Activated T-cell treated with anti-CD3 and anti-CD28 coated beads, Interleukin-2, amount 50 U/mL, for 72 hours (primary cell): Measurements from ENCODE around the gene SFRP5. TPM values are rescaled to one million over a fixed set of nuclear protein-coding genes. Genes with fewer than 3 reads are reported as not detected.

Source experiments
- ATAC-seq, 2 donors: fragments of 150-1000 bp; cut with Tn5 transposase; replicated peaks in 1 of 2; 2 replicates each; pipeline ENCODE4 v1.10.0; 2021; ENCODE audit warnings: moderate library complexity in 2 of 2, mild to moderate bottlenecking in 1 of 2
- DNase-seq, 2 donors: peaks; one replicate each; pipeline ENCODE4 v3.0.0; 2021 to 2022; ENCODE audit warnings: mixed read lengths in 1 of 2
- H3K27ac Mint-ChIP-seq: one replicate; pipeline ENCODE4 v1.8.0; 2022; ENCODE audit warnings: mild to moderate bottlenecking, moderate library complexity, mixed read lengths
- H3K27me3 Mint-ChIP-seq: one replicate; pipeline ENCODE4 v1.8.0; 2022; ENCODE audit warnings: low read depth, mixed read lengths
- H3K36me3 Mint-ChIP-seq, 2 donors: one replicate each; pipeline ENCODE4 v1.8.0; 2022; ENCODE audit warnings: mixed read lengths in 2 of 2, mild to moderate bottlenecking in 1 of 2; ENCODE audit not compliant: insufficient read depth in 2 of 2
- H3K4me1 Mint-ChIP-seq: one replicate; pipeline ENCODE4 v1.8.0; 2022; ENCODE audit warnings: low read depth, mixed read lengths
- H3K4me3 Mint-ChIP-seq, 2 donors: one replicate each; pipeline ENCODE4 v1.8.0; 2022; ENCODE audit warnings: mild to moderate bottlenecking in 2 of 2, mixed read lengths in 2 of 2, moderate library complexity in 2 of 2
- H3K9me3 Mint-ChIP-seq, 2 donors: one replicate each; pipeline ENCODE4 v1.8.0; 2022; ENCODE audit warnings: mixed read lengths in 2 of 2
- total RNA-seq, 2 donors: library from RNA; stranded (reverse); gene quantifications; one replicate each; pipeline ENCODE4 v1.2.3, GENCODE V29; 2022

The SFRP5 gene
- total RNA-seq, 2 donors from 2014 or later = not detected

DNA sequence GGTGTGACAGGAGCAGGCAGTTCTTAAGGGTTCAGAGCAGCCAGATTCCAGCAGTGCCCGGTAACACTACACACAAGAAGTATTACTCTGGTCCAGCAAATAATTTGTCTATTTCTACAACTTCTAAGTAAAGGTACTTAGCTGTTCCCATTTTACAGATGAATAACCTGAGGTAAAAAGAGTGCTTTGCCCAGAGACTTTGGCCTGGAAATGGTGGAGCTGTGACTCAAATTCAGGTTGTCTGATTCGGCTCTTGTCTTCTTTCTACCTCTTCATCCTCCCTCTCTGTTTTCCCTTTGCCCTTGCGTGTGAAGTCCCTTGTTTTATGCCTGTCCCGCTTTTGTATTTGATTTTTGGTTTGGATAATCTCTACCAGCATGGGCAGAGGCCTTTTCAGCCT, 17.1 kb downstream of the SFRP5 start:
- H3K27ac Mint-ChIP-seq = no peak overlapping the region
- no peaks in the 10 kb centered on the region for H3K4me1 Mint-ChIP-seq
- peaks cover 4 to 7% of the 10 kb centered on the region in 2 donors for H3K36me3 Mint-ChIP-seq

DNA sequence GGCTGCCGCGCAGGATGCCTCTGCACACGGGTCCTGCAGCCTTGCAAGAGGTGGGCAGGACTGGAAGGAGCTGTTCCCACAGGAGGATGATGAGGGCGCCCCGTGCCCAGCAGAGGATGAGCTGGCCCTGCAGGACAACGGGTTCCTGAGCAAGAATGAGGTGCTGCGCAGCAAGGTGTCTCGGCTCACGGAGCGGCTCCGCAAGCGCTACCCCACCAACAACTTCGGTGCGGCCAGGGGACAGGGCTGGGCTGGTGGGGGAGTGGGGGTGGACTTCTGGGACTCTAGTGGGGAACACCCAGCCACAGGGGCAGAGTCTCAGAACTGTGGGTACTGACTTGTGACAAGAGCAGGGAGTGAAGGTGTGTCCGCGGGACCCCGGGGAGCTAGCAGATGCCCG, 18.8 kb downstream of the SFRP5 start:
- no peaks in the 10 kb centered on the region for H3K9me3 Mint-ChIP-seq
- peaks cover 4 to 9% of the 10 kb centered on the region in 2 donors for H3K36me3 Mint-ChIP-seq
- no peak for DNase-seq
- H3K4me1 Mint-ChIP-seq = no peaks in the 10 kb centered on the region
- no peaks in the 10 kb centered on the region for H3K27me3 Mint-ChIP-seq
- H3K4me3 Mint-ChIP-seq = no peak overlapping the region
- H3K27ac Mint-ChIP-seq = no peak overlapping the region
- no peak for ATAC-seq

More for the DNA sequence above, 17.1 kb downstream of the SFRP5 start:
- ATAC-seq (no peak), DNase-seq (no peak)
- H3K27me3 Mint-ChIP-seq = no peaks in the 10 kb centered on the region
- no peaks in the 10 kb centered on the region for H3K9me3 Mint-ChIP-seq
- H3K4me3 Mint-ChIP-seq = no peak overlapping the region

DNA sequence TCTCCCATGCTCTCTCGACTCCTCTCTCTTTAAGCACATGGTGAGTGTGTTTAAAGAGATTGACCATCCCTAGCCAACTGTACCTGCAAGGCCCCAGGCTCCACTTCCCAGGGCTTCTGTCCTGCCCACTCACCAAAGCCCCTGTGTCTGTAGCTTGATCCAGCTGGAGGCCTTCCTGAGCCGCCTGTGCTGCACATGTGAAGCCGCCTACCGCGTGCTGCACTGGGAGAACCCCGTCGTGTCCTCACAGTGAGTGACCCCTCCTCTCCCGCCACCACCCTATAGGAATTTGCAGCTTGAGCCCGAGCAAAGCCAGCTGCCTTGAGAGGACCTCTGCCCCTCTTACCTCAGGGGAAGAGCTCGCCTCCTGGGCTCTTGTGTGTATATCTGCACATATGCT, 23.7 kb downstream of the SFRP5 start:
- Mint-ChIP-seq H3K4me3 (no peak overlapping the region), H3K9me3 (no peaks in the 10 kb centered on the region), H3K36me3 (peaks cover 12 to 21% of the 10 kb centered on the region in 2 donors), H3K27ac (no peak overlapping the region), H3K4me1 (no peaks in the 10 kb centered on the region), H3K27me3 (no peaks in the 10 kb centered on the region)
- no peak for ATAC-seq
- no peak for DNase-seq

DNA sequence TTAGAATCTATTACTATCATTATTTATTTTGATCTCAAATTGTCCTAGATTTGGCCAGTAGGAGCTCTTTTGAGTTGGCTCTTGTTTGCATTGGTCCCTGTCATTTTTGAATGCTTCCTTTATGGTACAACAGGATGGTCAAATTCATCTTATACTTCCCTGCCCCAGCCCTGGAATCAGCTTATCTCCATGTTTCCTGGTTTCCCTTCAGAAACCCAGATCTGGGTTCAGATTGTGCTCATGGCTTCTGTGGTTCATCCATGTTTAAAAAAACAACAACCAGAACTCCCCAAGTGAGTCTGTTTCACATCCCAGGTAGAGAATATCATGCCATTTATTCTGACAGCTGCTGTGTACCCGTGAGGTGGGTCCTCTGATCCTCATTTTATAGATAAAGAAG, 24.2 kb downstream of the SFRP5 start:
- no peak overlapping the region for H3K27ac Mint-ChIP-seq
- H3K4me3 Mint-ChIP-seq = no peak overlapping the region
- no peak for DNase-seq
- no peaks in the 10 kb centered on the region for H3K27me3 Mint-ChIP-seq
- ATAC-seq = no peak
- no peaks in the 10 kb centered on the region for H3K4me1 Mint-ChIP-seq
- peaks cover 14 to 21% of the 10 kb centered on the region in 2 donors for H3K36me3 Mint-ChIP-seq
- H3K9me3 Mint-ChIP-seq = no peaks in the 10 kb centered on the region

DNA sequence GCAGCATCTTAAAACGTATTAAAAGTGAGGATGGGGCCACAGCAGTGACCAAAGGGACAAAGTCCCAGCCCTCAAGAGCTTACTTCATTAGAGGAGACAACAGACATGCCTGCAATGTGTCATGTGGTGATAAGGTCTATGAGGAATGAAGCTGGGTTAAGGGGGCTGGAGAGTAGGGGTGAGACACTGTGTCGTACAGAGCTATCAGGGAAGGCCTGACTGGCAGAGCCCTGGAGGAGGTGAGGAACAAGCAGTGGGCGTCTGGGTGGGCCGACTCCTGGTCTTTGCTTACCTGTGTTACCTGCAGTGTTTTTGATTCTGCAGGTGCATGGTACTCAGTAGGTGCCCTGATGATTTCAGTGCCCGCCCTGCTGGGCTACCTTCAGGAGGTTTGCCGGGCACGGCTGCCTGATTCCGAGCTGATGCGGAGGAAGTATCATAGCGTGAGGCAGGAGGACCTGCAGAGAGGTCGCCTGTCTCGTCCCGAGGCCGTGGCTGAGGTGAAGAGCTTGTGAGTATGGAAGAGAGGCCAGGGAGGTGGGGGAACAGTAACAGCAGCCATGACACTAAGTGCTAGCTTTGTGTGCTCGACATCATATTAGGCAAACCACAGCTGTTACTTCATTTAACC, 27.3 kb downstream of the SFRP5 start:
- H3K4me1 Mint-ChIP-seq = peaks cover 21% of the 10 kb centered on the region
- DNase-seq (no peak), ATAC-seq (no peak)
- H3K4me3 Mint-ChIP-seq = no peak overlapping the region
- H3K27ac Mint-ChIP-seq = no peak overlapping the region
- no peaks in the 10 kb centered on the region for H3K27me3 Mint-ChIP-seq
- no peaks in the 10 kb centered on the region for H3K9me3 Mint-ChIP-seq
- H3K36me3 Mint-ChIP-seq = peaks cover 20 to 28% of the 10 kb centered on the region in 2 donors

DNA sequence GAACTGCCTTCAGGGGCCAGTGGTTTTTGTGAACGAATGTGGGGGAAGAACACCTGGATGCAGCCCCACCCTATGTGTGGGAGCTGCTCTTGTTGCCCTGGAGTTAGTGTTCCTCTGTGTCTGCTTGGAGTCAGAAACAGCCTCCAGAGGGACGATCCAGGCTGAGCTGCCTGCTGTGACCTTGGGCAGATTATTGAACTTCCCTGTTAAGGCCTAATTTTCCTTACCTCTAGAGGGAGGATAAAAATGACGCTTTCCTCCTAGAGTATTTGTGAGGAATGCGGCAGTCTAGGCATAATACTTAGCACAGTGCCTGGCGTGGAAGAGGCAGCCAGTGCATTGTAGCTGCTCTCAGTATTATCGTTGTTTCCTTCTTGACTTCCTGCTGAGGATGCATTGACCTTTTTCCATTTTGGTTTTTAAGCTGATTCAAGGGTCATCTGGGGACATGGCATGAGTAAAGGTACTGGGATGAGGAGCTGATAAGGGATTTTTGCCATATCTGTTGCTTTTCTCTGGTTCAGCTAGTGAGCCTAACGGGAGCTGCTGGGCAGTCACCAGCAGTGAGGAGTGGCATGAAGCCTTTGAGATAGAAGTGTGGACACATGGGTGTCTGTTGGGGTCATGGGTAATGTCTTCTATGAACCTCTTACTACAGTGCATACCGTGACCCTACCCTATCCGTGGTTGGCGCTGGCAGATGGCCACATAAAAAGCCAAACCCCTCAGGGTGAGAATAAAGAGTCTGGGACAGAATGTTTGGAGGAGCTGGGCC, 28.4 kb downstream of the SFRP5 start:
- Mint-ChIP-seq H3K4me3 (no peak overlapping the region), H3K4me1 (peaks cover 29% of the 10 kb centered on the region), H3K9me3 (no peaks in the 10 kb centered on the region), H3K36me3 (peaks cover 22 to 31% of the 10 kb centered on the region in 2 donors), H3K27ac (no peak overlapping the region), H3K27me3 (no peaks in the 10 kb centered on the region)
- ATAC-seq (no peak), DNase-seq (no peak)

DNA sequence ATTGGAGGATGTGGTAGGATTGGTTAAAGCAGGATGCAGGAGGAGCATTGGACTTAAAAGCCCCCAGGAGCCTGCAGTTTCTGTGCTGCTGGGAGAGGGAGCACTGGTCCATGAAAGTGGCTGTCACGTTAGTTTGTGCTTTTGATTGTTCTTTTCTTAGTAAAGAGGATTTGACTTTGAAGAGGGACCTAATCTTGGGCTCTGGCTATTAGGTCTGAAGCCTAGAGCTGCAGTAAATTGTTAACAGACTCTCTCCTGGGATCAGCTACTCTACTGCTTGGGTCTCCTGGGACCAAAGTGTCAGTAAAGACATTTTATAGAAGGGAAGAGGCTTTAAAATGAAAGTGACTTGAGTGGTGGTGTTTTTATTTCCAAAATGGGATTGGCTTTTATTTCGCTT, 31.2 kb downstream of the SFRP5 start:
- Mint-ChIP-seq H3K4me3 (no peak overlapping the region), H3K9me3 (peaks cover 0 to 6% of the 10 kb centered on the region in 2 donors), H3K27ac (no peak overlapping the region), H3K4me1 (peaks cover 50% of the 10 kb centered on the region), H3K27me3 (no peaks in the 10 kb centered on the region), H3K36me3 (peaks cover 26 to 28% of the 10 kb centered on the region in 2 donors)
- no peak for DNase-seq
- no peak for ATAC-seq

DNA sequence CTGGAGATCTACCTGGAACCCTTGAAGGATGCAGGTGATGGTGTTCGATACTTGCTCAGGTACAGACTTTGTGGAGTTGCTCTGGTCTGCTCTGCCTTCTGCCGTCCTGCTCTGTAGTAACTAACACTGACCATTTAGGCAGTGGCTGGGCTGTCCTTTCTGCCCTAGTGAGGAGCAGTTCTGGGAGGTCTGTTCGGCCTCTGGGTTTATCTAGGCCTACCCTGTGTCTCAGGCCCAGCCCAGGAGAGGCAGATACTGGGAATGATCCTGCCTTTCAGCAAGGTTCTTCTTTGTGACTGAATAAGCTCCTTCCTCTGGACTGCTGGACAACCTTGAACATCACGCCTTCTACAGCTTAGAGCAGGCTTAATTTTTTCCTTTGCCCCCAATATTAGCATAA, 33.2 kb downstream of the SFRP5 start:
- Mint-ChIP-seq H3K36me3 (peaks cover 17 to 23% of the 10 kb centered on the region in 2 donors), H3K4me3 (peak overlapping the region; percentile 94 to 99), H3K27me3 (no peaks in the 10 kb centered on the region), H3K27ac (no peak overlapping the region), H3K9me3 (peaks cover 0 to 8% of the 10 kb centered on the region in 2 donors), H3K4me1 (peaks cover 52% of the 10 kb centered on the region)
- ATAC-seq (no peak), DNase-seq (no peak)

DNA sequence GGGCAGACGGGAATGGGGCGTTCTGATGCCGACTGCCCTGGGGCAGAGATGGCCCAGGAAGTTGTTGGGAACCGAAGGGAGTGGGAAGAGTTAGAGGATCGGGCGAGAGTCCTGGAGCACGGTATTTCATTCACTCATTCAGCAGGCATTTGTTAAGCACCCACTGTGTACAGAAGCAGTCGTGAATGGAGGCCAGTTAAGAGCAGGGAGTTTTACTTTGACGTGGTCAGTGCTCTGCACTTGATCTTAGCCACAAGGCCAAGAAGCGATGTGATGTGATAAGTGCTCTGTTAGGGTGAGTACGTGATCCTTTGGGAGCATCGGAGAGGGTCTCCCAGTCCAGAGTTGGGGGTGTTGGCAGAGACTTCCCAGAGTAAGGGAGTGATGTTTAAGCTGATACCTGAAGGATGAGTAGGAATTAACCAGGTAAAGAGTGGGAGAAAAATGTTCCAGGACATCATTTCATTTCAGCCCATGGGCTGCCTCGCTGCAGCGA, 34.0 kb downstream of the SFRP5 start:
- H3K36me3 Mint-ChIP-seq = peaks cover 17 to 18% of the 10 kb centered on the region in 2 donors
- H3K9me3 Mint-ChIP-seq = peaks cover 0 to 8% of the 10 kb centered on the region in 2 donors
- H3K27ac Mint-ChIP-seq = peak overlapping the region; percentile 95
- H3K4me1 Mint-ChIP-seq = peaks cover 52% of the 10 kb centered on the region
- peak in 1 of 2 donors; percentile 9 for DNase-seq
- H3K4me3 Mint-ChIP-seq = peak overlapping the region; percentile 94 to 99
- peak; percentile 28 to 45 for ATAC-seq
- no peaks in the 10 kb centered on the region for H3K27me3 Mint-ChIP-seq

DNA sequence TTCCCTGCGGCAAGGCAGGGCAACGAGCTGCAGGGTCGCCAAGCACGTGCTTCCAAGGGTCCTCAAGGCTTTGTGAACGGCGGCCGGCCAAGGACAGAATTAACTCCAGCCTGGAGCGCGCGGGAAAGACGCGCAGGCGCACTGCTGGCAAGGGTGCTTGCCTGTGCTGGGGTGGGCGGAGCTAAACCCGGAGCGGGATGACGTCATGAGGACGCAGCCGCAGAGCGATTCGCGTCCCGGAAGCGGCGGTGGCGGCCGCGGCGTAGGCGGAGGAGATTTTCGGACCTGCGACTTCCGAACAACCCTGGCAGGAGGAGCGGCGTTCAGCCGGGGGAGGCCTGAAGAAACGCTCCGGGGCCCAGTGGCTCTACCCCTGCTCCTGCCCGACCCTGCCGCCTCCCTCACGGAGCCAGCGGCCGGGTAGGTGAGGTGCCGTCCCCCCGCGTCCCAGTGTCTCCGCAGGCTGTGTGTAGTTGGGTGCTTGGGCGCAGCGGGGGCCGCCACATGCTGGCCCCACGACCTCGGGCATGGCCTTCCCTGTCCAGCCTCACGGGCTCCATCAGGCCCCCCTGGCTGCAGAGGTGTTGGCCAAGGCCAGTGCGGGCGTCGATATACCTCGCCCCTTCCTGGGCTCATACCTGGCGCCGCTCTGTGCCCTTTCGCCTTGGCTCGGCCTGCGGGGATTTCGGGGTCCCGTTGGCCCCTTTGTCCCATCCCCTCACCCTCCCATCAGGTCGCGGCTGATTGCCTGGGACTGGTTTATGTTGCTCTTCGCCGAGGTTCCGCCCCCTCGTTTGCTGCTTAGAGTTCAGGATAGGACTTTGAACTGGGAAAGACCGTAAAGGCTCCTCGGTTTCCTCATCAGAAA, 34.7 kb downstream of the SFRP5 start, which contains the start of gene ZFYVE27:
TSS of gene ZFYVE27 (plus strand) at position 227 of the 868 bp plus-strand sequence. CDS start 1,350 bp downstream, outside the sequence.
- Mint-ChIP-seq H3K4me3 (peak within 1 kb of the TSS; percentile 94 to 99), H3K27ac (peak within 1 kb of the TSS; percentile 96), H3K4me1 (peaks cover 52% of the 10 kb centered on the region), H3K36me3 (peaks cover 17 to 18% of the 10 kb centered on the region in 2 donors), H3K27me3 (no peaks in the 10 kb centered on the region), H3K9me3 (peaks cover 0 to 8% of the 10 kb centered on the region in 2 donors)
- ATAC-seq (peak; percentile 88 to 89), DNase-seq (peak; percentile 98 to 99)

DNA sequence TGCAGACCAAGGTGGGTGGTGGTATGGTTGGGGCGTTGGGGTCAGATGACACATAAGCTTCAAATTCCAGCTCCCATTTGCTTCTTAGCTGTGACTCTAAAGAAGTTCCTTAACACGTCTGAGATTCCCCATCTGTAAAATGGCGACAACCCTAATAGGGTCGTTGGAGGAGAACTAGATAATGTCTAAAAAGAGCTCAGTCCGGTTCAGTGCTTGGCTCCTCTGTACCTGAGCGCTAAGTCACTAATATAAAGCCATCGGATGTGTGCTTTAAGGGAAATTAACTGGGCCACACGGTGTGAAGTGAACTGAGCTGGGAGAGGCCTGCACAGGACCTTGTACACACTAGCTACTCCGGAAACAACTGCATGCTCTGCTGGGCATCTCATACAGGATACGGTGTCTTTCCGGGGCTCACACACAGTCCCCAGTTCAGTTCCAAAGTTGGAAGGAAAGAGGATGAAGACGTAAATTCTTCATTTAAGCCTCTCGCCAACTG, 35.3 kb downstream of the SFRP5 start:
- Mint-ChIP-seq H3K27me3 (no peaks in the 10 kb centered on the region), H3K9me3 (peaks cover 0 to 8% of the 10 kb centered on the region in 2 donors), H3K27ac (peak overlapping the region; percentile 96), H3K4me3 (peak overlapping the region; percentile 94 to 99), H3K36me3 (peaks cover 16 to 17% of the 10 kb centered on the region in 2 donors), H3K4me1 (peaks cover 57% of the 10 kb centered on the region)
- DNase-seq (no peak), ATAC-seq (peak; percentile 28 to 29)

DNA sequence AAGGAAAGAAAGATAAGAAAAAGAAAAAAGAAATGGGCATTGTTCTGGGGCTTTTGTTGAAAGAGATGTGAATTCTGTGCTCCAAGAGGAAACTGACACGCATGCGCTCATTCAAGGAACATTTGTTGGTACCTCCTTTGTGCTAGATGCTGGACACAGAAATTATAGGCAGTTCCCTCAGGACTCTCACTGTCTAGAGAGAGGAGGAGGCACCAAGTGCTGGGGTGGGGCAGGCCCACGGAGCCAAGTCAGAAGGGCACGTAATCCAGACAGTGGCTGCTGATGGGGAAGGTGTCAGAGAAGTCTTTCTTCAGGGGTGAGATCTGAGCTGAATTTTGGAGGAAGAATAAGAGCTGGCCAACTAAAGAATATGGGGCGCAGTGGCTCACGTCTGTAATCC, 37.8 kb downstream of the SFRP5 start:
- Mint-ChIP-seq H3K4me3 (no peak overlapping the region), H3K4me1 (peaks cover 37% of the 10 kb centered on the region), H3K9me3 (peaks cover 0 to 8% of the 10 kb centered on the region in 2 donors), H3K27me3 (peaks cover 4% of the 10 kb centered on the region), H3K36me3 (peaks cover 2 to 8% of the 10 kb centered on the region in 2 donors), H3K27ac (no peak overlapping the region)
- no peak for ATAC-seq
- no peak for DNase-seq
